Middle frontal gyrus (tissue), 1 donor: Measurements from ENCODE around the gene STARD5.
"Not testable (repeated sequence)": the region's sequence is repeated elsewhere in the genome, so short reads cannot be mapped to it uniquely, and the experiment has no call there.

Experiments used
- DNase-seq: peaks from one replicate; pipeline ENCODE4 v3.0.0-alpha.2; 2015; ENCODE audit warnings: low spot score; ENCODE audit errors: extremely low spot score

Gene STARD5

GRCh38 chr15:81337713-81338157 lies 13.8 kb upstream of the STARD5 start:
- no peak for DNase-seq

GRCh38 chr15:81337241-81337640 lies 13.3 kb upstream of the STARD5 start:
- DNase-seq: no peak

- DNase-seq: no peak
These were observed 12.6 kb upstream of the STARD5 start for GRCh38 chr15:81336568-81336967.

GRCh38 chr15:81335631-81336030 lies 11.7 kb upstream of the STARD5 start:
- DNase-seq: no peak

- no peak for DNase-seq
These were observed 11.0 kb upstream of the STARD5 start for GRCh38 chr15:81334768-81335435.

GRCh38 chr15:81333363-81333762 lies 9.4 kb upstream of the STARD5 start:
- DNase-seq: no peak

GRCh38 chr15:81332326-81332725 lies 8.4 kb upstream of the STARD5 start:
- DNase-seq: no peak

- DNase-seq: no peak
These were observed 7.7 kb upstream of the STARD5 start for GRCh38 chr15:81331600-81331999.

GRCh38 chr15:81331141-81331540 lies 7.2 kb upstream of the STARD5 start:
- not testable (repeated sequence) for DNase-seq

GRCh38 chr15:81330366-81331090 lies 6.6 kb upstream of the STARD5 start:
- no peak for DNase-seq

- no peak for DNase-seq
These were observed 5.5 kb upstream of the STARD5 start for GRCh38 chr15:81329446-81329845.

- DNase-seq: no peak
These were observed 3.6 kb upstream of the STARD5 start for GRCh38 chr15:81327516-81327915.

GRCh38 chr15:81326466-81327212 lies 2.7 kb upstream of the STARD5 start:
- no peak for DNase-seq

- DNase-seq: no peak
These were observed 390 bp downstream of the STARD5 start for GRCh38 chr15:81323559-81323943.

GRCh38 chr15:81322676-81323253 lies 1.2 kb downstream of the STARD5 start:
- no peak for DNase-seq

- no peak for DNase-seq
These were observed 2.3 kb downstream of the STARD5 start for GRCh38 chr15:81321667-81322066.

- DNase-seq: no peak
These were observed 6.3 kb downstream of the STARD5 start for GRCh38 chr15:81317642-81318017.

- no peak for DNase-seq
These were observed 7.7 kb downstream of the STARD5 start for GRCh38 chr15:81316267-81316666.

- DNase-seq: no peak
These were observed 8.3 kb downstream of the STARD5 start for GRCh38 chr15:81315452-81316175.

- DNase-seq: no peak
These were observed 9.6 kb downstream of the STARD5 start for GRCh38 chr15:81314378-81314777.

- DNase-seq: no peak
These were observed 10.3 kb downstream of the STARD5 start for GRCh38 chr15:81313686-81314085.
